A673 (cell line): ENCODE data around the gene ZBTB20. TPM values are rescaled to one million over a fixed set of nuclear protein-coding genes. Genes with fewer than 3 reads are reported as not detected.

Experiments
- BruUV-seq: library from RNA; stranded (reverse); fragments of 400-500 nt; replicated peaks from 2 replicates; lab custom pipeline; 2021; lab: Mats Ljungman, UMichigan
- CTCF ChIA-PET: fragments of 300-600 bp; sonication (Branson Sonifier 250); formaldehyde crosslinking; loops from one replicate; lab custom pipeline; 2022; ENCODE audit warnings: antibody characterized with exemption; lab: Charles Lee
- POLR2A ChIA-PET: fragments of 300-600 bp; sonication (Branson Sonifier 250); formaldehyde crosslinking; loops from one replicate; lab custom pipeline; 2022; ENCODE audit warnings: antibody characterized with exemption; ENCODE audit not compliant: low non-redundant PET; lab: Charles Lee
- DNase-seq: peaks from one replicate; pipeline ENCODE4 v3.0.0-alpha.2; 2015; ENCODE audit warnings: low spot score
- H3K27ac ChIP-seq: fragments of 200-600 bp; sonication (generic); 2 replicates; pipeline ENCODE4 v1.5.1; 2016; ENCODE audit warnings: mixed run types, low read depth, mild to moderate bottlenecking, mixed read lengths, antibody characterized with exemption, low read length; ENCODE audit not compliant: poor library complexity, severe bottlenecking
- H3K27me3 ChIP-seq: fragments of 200-600 bp; sonication (generic); replicated peaks from 2 replicates; pipeline ENCODE4 v1.6.1; 2017; ENCODE audit warnings: mixed run types, low read depth, mild to moderate bottlenecking, mixed read lengths, antibody characterized with exemption, low read length; ENCODE audit not compliant: insufficient read depth, poor library complexity
- H3K36me3 ChIP-seq: fragments of 200-600 bp; sonication (generic); 2 replicates; pipeline ENCODE4 v1.6.1; 2016; ENCODE audit warnings: mixed run types, mild to moderate bottlenecking, mixed read lengths, antibody characterized with exemption, low read length; ENCODE audit not compliant: insufficient read depth, poor library complexity, severe bottlenecking
- H3K4me1 ChIP-seq: fragments of 200-600 bp; sonication (generic); 2 replicates; pipeline ENCODE4 v1.6.1; 2017; ENCODE audit warnings: mixed run types, mild to moderate bottlenecking, mixed read lengths, antibody characterized with exemption, low read length; ENCODE audit not compliant: insufficient read depth, poor library complexity, severe bottlenecking
- H3K4me3 ChIP-seq: fragments of 200-600 bp; sonication (generic); 2 replicates; pipeline ENCODE4 v1.5.1; 2016; ENCODE audit warnings: low read depth, mixed run types, mild to moderate bottlenecking, mixed read lengths, low read length; ENCODE audit not compliant: poor library complexity, severe bottlenecking
- H3K9me3 ChIP-seq: fragments of 200-600 bp; sonication (generic); 2 replicates; pipeline ENCODE4 v1.6.1; 2016; ENCODE audit warnings: mixed run types, low read depth, mild to moderate bottlenecking, mixed read lengths, antibody characterized with exemption, low read length; ENCODE audit not compliant: poor library complexity, severe bottlenecking
- EZH2 ChIP-seq: fragments of 200-600 bp; sonication (generic); IDR thresholded peaks from 2 replicates; pipeline ENCODE4 v1.6.1; 2017; ENCODE audit warnings: borderline replicate concordance, low read depth, mild to moderate bottlenecking, mixed read lengths, antibody characterized with exemption, low read length; ENCODE audit not compliant: poor library complexity, severe bottlenecking
- intact Hi-C: fragments of 100-400 bp; cut with micrococcal nuclease; formaldehyde crosslinking; loops from one replicate; pipeline ENCODE4 v1.10.0; 2022; ENCODE audit not compliant: unreplicated experiment
- total RNA-seq: library from RNA; stranded (reverse); gene quantifications from 2 replicates; pipeline ENCODE4 v1.2.3, GENCODE V29; 2021
- TF ChIP-seq, protein P1 (sequence below): fragments of 300-800, 200-600 bp; sonication (generic); conservative IDR thresholded peaks from 2 replicates; pipeline ENCODE4 v1.5.1; 2017; ENCODE audit warnings: low read depth, mild to moderate bottlenecking, antibody characterized with exemption, low read length, moderate library complexity, mixed read lengths

ZBTB20 gene
- total RNA-seq, 1 experiment from 2014 or later, result 13.5 TPM

- intact Hi-C loops, result no loop called here
- TF ChIP-seq, protein P1, sequence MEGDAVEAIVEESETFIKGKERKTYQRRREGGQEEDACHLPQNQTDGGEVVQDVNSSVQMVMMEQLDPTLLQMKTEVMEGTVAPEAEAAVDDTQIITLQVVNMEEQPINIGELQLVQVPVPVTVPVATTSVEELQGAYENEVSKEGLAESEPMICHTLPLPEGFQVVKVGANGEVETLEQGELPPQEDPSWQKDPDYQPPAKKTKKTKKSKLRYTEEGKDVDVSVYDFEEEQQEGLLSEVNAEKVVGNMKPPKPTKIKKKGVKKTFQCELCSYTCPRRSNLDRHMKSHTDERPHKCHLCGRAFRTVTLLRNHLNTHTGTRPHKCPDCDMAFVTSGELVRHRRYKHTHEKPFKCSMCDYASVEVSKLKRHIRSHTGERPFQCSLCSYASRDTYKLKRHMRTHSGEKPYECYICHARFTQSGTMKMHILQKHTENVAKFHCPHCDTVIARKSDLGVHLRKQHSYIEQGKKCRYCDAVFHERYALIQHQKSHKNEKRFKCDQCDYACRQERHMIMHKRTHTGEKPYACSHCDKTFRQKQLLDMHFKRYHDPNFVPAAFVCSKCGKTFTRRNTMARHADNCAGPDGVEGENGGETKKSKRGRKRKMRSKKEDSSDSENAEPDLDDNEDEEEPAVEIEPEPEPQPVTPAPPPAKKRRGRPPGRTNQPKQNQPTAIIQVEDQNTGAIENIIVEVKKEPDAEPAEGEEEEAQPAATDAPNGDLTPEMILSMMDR, result no peak
- no peak for TF ChIP-seq EZH2
- DNase-seq, result no peak
- no peak overlapping the region for H3K27ac ChIP-seq
- CTCF ChIA-PET, result no interaction called here
- no TSS peak for BruUV-seq
- H3K27me3 ChIP-seq, result no peaks in the 10 kb centered on the region
- H3K9me3 ChIP-seq, result no peaks in the 10 kb centered on the region
- H3K36me3 ChIP-seq, result no peaks in the 10 kb centered on the region
- POLR2A ChIA-PET, result no interaction called here
- no peaks in the 10 kb centered on the region for H3K4me1 ChIP-seq
- H3K4me3 ChIP-seq, result no peak overlapping the region
Observed at GRCh38 chr3:114928989-114929640, 218.0 kb downstream of the ZBTB20 start.

DNA sequence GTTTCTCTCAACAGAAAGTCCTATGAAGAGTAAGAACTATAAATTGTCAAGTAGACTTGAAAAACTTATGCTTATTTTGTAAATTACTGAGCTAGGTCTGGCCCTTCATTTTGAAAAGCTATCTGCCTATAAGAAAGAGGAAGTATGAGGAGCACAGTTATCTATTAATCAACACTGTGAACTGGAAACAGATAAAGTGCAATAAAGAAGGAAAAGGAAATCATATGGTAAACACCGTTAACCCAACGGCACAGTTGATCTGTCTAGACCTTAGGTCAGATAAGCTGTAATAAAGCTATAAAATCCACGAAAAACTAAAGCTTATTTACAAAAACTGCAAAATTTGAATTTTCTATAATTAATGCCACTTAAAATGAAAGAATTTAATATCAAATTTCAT, 242.5 kb downstream of the ZBTB20 start:
- TF ChIP-seq EZH2, result no peak
- TF ChIP-seq, protein P1, result no peak
- CTCF ChIA-PET, result no interaction called here
- intact Hi-C loops, result no loop called here
- no peaks in the 10 kb centered on the region for H3K36me3 ChIP-seq
- POLR2A ChIA-PET, result no interaction called here
- BruUV-seq, result no TSS peak
- DNase-seq, result no peak
- no peaks in the 10 kb centered on the region for H3K9me3 ChIP-seq
- no peaks in the 10 kb centered on the region for H3K4me1 ChIP-seq
- H3K4me3 ChIP-seq, result no peak overlapping the region
- no peaks in the 10 kb centered on the region for H3K27me3 ChIP-seq
- H3K27ac ChIP-seq, result no peak overlapping the region

DNA sequence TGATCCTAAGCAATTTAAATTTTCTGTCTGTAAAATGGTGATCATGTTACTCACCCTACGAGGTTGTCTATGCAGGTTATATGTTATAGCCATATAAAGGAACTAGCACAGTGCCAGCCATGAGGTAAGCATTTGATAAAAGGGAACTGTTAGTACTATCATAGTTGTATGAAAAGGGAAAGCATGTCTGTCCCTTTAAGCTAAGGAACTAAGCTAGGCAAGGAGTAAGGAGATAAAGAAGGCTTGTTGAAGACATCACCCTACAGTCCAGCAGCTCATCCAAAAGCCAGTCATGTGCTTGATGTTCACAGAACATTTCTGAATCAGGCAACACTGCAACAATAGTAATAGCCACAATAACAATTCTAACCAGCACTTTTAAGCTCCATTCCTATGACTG, 243.9 kb downstream of the ZBTB20 start:
- Histone ChIP-seq H3K36me3 (no peaks in the 10 kb centered on the region), H3K27me3 (no peaks in the 10 kb centered on the region), H3K9me3 (no peaks in the 10 kb centered on the region), H3K4me1 (no peaks in the 10 kb centered on the region), H3K4me3 (no peak overlapping the region), H3K27ac (no peak overlapping the region)
- DNase-seq, result no peak
- ChIA-PET POLR2A (no interaction called here), CTCF (no interaction called here)
- intact Hi-C loops, result no loop called here
- BruUV-seq, result no TSS peak
- TF ChIP-seq, protein P1, result no peak
- TF ChIP-seq EZH2, result no peak
